ENCODE results near the gene ANKRD13A.

GRCh38 chr12:110033888-110034287 lies 34.7 kb downstream of the ANKRD13A start:
- TF ChIP-seq, protein P1, sequence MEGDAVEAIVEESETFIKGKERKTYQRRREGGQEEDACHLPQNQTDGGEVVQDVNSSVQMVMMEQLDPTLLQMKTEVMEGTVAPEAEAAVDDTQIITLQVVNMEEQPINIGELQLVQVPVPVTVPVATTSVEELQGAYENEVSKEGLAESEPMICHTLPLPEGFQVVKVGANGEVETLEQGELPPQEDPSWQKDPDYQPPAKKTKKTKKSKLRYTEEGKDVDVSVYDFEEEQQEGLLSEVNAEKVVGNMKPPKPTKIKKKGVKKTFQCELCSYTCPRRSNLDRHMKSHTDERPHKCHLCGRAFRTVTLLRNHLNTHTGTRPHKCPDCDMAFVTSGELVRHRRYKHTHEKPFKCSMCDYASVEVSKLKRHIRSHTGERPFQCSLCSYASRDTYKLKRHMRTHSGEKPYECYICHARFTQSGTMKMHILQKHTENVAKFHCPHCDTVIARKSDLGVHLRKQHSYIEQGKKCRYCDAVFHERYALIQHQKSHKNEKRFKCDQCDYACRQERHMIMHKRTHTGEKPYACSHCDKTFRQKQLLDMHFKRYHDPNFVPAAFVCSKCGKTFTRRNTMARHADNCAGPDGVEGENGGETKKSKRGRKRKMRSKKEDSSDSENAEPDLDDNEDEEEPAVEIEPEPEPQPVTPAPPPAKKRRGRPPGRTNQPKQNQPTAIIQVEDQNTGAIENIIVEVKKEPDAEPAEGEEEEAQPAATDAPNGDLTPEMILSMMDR (IDR thresholded peaks at IDR 0.05), result no peak
- TF ChIP-seq POLR2A (IDR thresholded peaks at IDR 0.05), result no peak

Measured in stomach (tissue), 4 donors.